A172 (cell line): Measurements from ENCODE around the gene PRAMEF12. TPM values are rescaled to one million over a fixed set of nuclear protein-coding genes. Genes with fewer than 3 reads are reported as not detected.
A peak's percentile ranks its signal among the peaks of the same experiment; 100 is the strongest.
"Not testable (repeated sequence)": the region's sequence is repeated elsewhere in the genome, so short reads cannot be mapped to it uniquely, and the experiment has no call there.

Experiments
- DNase-seq: peaks from one replicate; pipeline ENCODE4 v3.0.0-alpha.2; 2015; ENCODE audit warnings: low spot score
- total RNA-seq: library from RNA; depleted of rRNA; stranded (reverse); fragments of >200 nt; shearing (Covaris generic); gene quantifications from 2 replicates; pipeline ENCODE4 v1.2.3, GENCODE V29; 2014; rRNA removed

Gene PRAMEF12
- total RNA-seq, 1 experiment from 2014 or later, result not detected

- no peak for DNase-seq
Observed at GRCh38 chr1:12770620-12771019, 2.9 kb upstream of the PRAMEF12 start.

GRCh38 chr1:12771186-12771585, 2.4 kb upstream of the PRAMEF12 start:
- DNase-seq, result no peak

DNA sequence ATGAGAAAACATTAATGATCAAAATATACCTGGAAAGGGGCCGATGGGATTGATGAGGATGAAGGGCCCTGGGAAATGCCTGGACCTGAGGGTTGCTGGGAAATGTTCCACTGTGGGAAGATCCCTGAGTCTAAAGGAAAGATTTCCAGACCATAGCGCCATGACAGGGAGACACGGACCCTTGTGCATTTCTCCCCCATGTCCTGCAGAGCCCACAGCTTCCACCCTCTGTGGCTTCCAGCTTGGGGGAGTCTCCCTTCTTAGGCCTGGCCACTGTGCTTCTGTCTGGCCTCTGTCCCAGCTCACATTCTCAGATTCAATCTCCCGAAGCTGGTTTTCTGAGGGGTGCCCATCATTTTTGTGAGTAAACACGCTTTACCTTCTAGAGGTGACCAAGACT, 1.0 kb upstream of the PRAMEF12 start:
- DNase-seq, result no peak

- no peak for DNase-seq
Observed at GRCh38 chr1:12774801-12775345, 1.3 kb downstream of the PRAMEF12 start.

- no peak for DNase-seq
Observed at GRCh38 chr1:12775443-12775842, 1.9 kb downstream of the PRAMEF12 start.

GRCh38 chr1:12776801-12777557, 3.4 kb downstream of the PRAMEF12 start:
- no peak for DNase-seq

DNA sequence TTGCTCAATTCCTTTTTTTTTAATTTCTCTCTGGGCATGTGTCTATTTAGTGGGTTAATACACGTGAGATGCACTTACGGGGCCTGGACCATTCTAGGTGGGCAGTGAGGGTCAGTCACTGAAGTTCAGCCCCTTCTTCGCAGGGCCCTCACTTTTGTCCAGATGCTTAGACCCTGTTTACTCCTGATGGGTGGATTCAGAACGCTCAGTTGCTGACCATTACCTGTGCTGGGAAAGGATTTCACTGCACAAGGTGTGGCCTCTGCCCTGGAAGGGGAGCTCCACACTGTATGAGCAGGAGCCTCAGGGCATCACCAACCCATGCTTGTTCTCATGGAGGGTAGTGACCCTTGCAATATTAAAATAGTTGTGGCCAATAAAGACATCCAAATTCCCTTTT, 4.5 kb downstream of the PRAMEF12 start:
- DNase-seq, result no peak

GRCh38 chr1:12778907-12779306, 5.4 kb downstream of the PRAMEF12 start:
- no peak for DNase-seq

GRCh38 chr1:12781488-12781887, 8.0 kb downstream of the PRAMEF12 start:
- DNase-seq, result not testable (repeated sequence)

- DNase-seq, result not testable (repeated sequence)
Observed at GRCh38 chr1:12783783-12784182, 10.2 kb downstream of the PRAMEF12 start.

GRCh38 chr1:12784729-12785128, 11.2 kb downstream of the PRAMEF12 start:
- not testable (repeated sequence) for DNase-seq

GRCh38 chr1:12791097-12791496, 17.6 kb downstream of the PRAMEF12 start, which contains the start of gene PRAMEF1:
Gene PRAMEF1 (plus strand): TSS chr1:12791397. CDS start chr1:12793228, 1,831 bp downstream.
- not testable (repeated sequence) for DNase-seq

- DNase-seq, result no peak
Observed at GRCh38 chr1:12798911-12799310, 25.4 kb downstream of the PRAMEF12 start.

GRCh38 chr1:12799730-12800129, 26.2 kb downstream of the PRAMEF12 start:
- no peak for DNase-seq

- no peak for DNase-seq
Observed at GRCh38 chr1:12809933-12810332, 36.4 kb downstream of the PRAMEF12 start.

DNA sequence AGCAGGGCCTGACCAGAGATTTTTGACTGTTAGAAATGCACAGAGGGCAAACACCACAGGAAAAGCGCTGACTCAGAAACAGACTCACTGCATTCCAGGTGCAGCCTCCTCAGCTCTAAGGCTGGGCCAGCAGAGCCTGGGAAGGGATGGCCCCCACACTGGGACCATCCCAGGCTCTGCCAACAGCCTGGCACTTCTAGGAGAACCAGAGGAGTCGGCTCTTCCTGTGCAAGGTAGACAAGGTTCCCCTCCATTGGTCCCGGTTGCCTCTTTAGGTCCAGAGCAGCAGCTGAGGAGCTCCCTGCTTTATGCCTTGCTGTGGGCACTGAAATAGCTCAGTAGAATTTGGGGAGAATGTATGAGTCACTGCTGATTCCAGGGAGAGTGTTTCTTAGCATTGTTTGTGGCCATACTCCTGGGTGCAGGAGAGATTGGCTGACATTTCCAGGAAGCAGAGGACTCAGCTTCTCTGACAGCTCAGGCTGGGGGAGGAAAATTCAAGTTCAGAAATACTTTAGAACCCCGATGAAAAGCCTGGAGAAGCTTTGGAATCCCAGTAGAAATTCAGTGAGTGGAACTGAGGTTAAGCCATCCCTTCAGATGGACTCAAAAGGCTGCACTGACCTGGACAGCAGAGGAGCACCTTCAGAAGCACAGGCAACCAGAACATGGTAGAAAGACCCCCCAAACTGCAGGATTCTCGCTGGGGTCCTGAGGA, 37.3 kb downstream of the PRAMEF12 start:
- peak; percentile 62 for DNase-seq

- peak; percentile 23 for DNase-seq
Observed at GRCh38 chr1:12811409-12811784, 37.9 kb downstream of the PRAMEF12 start.

GRCh38 chr1:12819061-12819460, 45.5 kb downstream of the PRAMEF12 start:
- not testable (repeated sequence) for DNase-seq

Other genes starting within 250 kb of the PRAMEF12 start
- not detected in 2 replicates for gene DHRS3, start 155.5 kb upstream of the PRAMEF12 start, total RNA-seq
- not detected in 2 replicates for gene AADACL4, start 129.7 kb upstream of the PRAMEF12 start, total RNA-seq
- gene AADACL3, start 57.6 kb upstream of the PRAMEF12 start, total RNA-seq, result not detected in 2 replicates
- gene CFAP107, start 27.5 kb upstream of the PRAMEF12 start, total RNA-seq, result not detected in 2 replicates
- gene PRAMEF1, start 17.7 kb downstream of the PRAMEF12 start, total RNA-seq, result not detected in 2 replicates
- gene PRAMEF11, start 57.7 kb downstream of the PRAMEF12 start, total RNA-seq, result not detected in 2 replicates
- not detected in 2 replicates for gene HNRNPCL1, start 75.0 kb downstream of the PRAMEF12 start, total RNA-seq
- gene PRAMEF2, start 83.3 kb downstream of the PRAMEF12 start, total RNA-seq, result not detected in 2 replicates
- not detected in 2 replicates for gene PRAMEF4, start 112.5 kb downstream of the PRAMEF12 start, total RNA-seq
- not detected in 2 replicates for gene PRAMEF10, start 124.5 kb downstream of the PRAMEF12 start, total RNA-seq
- gene PRAMEF7, start 142.9 kb downstream of the PRAMEF12 start, total RNA-seq, result not detected in 2 replicates
- gene PRAMEF6, start 173.8 kb downstream of the PRAMEF12 start, total RNA-seq, result not detected in 2 replicates